Vagina (tissue), 2 donors: Measurements from ENCODE around the gene EREG. TPM values are rescaled to one million over a fixed set of nuclear protein-coding genes. Genes with fewer than 3 reads are reported as not detected.

Experiments
- DNase-seq, 2 donors: peaks; one replicate each; pipeline ENCODE4 v3.0.0-alpha.2; 2017; ENCODE audit errors: extremely low spot score in 2 of 2
- H3K27ac ChIP-seq: fragments of 200-600 bp; sonication (generic); one replicate; pipeline ENCODE4 v1.5.1; 2019
- H3K27me3 ChIP-seq: fragments of 200-600 bp; sonication (generic); one replicate; pipeline ENCODE4 v1.5.1; 2019
- H3K36me3 ChIP-seq, 2 donors: fragments of 200-600 bp; sonication (generic); one replicate each; pipeline ENCODE4 v1.5.1; 2017 to 2019
- H3K4me1 ChIP-seq: fragments of 200-600 bp; sonication (generic); one replicate; pipeline ENCODE4 v1.5.1; 2019
- H3K4me3 ChIP-seq, 2 donors: fragments of 200-600 bp; sonication (generic); 1 replicate in 1 of 2; 2 replicates in 1 of 2; pipeline ENCODE4 v1.5.1; 2016 to 2019
- H3K9me3 ChIP-seq: fragments of 200-600 bp; sonication (generic); one replicate; pipeline ENCODE4 v1.5.1; 2019
- CTCF ChIP-seq, 3 experiments: fragments of 450-650 bp in 2 of 3; fragments of 200-600 bp in 1 of 3; sonication (generic) in 1 of 3; IDR thresholded peaks; one replicate each; pipeline ENCODE4 v1.5.1; 2017 to 2019; ENCODE audit warnings: antibody characterized with exemption in 3 of 3, mild to moderate bottlenecking in 2 of 3, moderate library complexity in 2 of 3
- POLR2A ChIP-seq, 2 donors: fragments of 450-650 bp; IDR thresholded peaks; one replicate each; pipeline ENCODE4 v1.6.1; 2017; ENCODE audit warnings: antibody characterized with exemption in 2 of 2, mild to moderate bottlenecking in 2 of 2, moderate library complexity in 2 of 2
- POLR2AphosphoS5 ChIP-seq, 2 donors: sonication (generic); formaldehyde crosslinking; IDR thresholded peaks; one replicate each; pipeline ENCODE4 v1.9.0; 2017; ENCODE audit warnings: antibody characterized with exemption in 2 of 2, mild to moderate bottlenecking in 2 of 2, low read depth in 1 of 2; ENCODE audit not compliant: insufficient read depth in 1 of 2
- intact Hi-C: fragments of 100-400 bp; cut with DNase I; formaldehyde crosslinking; loops from one replicate; pipeline ENCODE4 v1.15.1; 2023
- total RNA-seq: library from RNA; depleted of rRNA; stranded (reverse); fragments of >200 nt; gene quantifications from one replicate; pipeline ENCODE4 v1.2.3, GENCODE V29; 2016

The EREG gene
- total RNA-seq, 1 donor from 2014 or later, result 1.2 TPM

GRCh38 chr4:74385386-74385785, 20.4 kb downstream of the EREG start:
- intact Hi-C loops, result no loop called here
- no peak for DNase-seq
- TF ChIP-seq CTCF (IDR thresholded peaks at IDR 0.05) (no peak), POLR2A (IDR thresholded peaks at IDR 0.05) (no peak)

GRCh38 chr4:74386159-74386558, 21.2 kb downstream of the EREG start:
- no peaks in the 10 kb centered on the region for H3K9me3 ChIP-seq
- H3K4me3 ChIP-seq, result no peak overlapping the region
- no peak for DNase-seq
- no peak overlapping the region for H3K27ac ChIP-seq
- no peaks in the 10 kb centered on the region for H3K27me3 ChIP-seq
- H3K36me3 ChIP-seq, result no peaks in the 10 kb centered on the region
- no peaks in the 10 kb centered on the region for H3K4me1 ChIP-seq
- intact Hi-C loops, result no loop called here
- TF ChIP-seq POLR2AphosphoS5 (IDR thresholded peaks at IDR 0.05; ENCODE audit: insufficient read depth in 1 of 2, low read depth in 1 of 2) (no peak), CTCF (IDR thresholded peaks at IDR 0.05) (no peak), POLR2A (IDR thresholded peaks at IDR 0.05) (no peak)

More at GRCh38 chr4:74385386-74385785, 20.4 kb downstream of the EREG start:
- H3K4me3 ChIP-seq, result no peak overlapping the region
- no peaks in the 10 kb centered on the region for H3K4me1 ChIP-seq
- no peak overlapping the region for H3K27ac ChIP-seq
- no peaks in the 10 kb centered on the region for H3K27me3 ChIP-seq
- no peaks in the 10 kb centered on the region for H3K9me3 ChIP-seq
- H3K36me3 ChIP-seq, result no peaks in the 10 kb centered on the region

- TF ChIP-seq CTCF (IDR thresholded peaks at IDR 0.05) (no peak), POLR2A (IDR thresholded peaks at IDR 0.05) (no peak), POLR2AphosphoS5 (IDR thresholded peaks at IDR 0.05; ENCODE audit: insufficient read depth in 1 of 2, low read depth in 1 of 2) (no peak)
- intact Hi-C loops, result no loop called here
- no peaks in the 10 kb centered on the region for H3K27me3 ChIP-seq
- H3K27ac ChIP-seq, result no peak overlapping the region
- no peaks in the 10 kb centered on the region for H3K36me3 ChIP-seq
- DNase-seq, result no peak
- no peaks in the 10 kb centered on the region for H3K4me1 ChIP-seq
- no peak overlapping the region for H3K4me3 ChIP-seq
- no peaks in the 10 kb centered on the region for H3K9me3 ChIP-seq
Measured at GRCh38 chr4:74387790-74388189, 22.8 kb downstream of the EREG start.

- TF ChIP-seq POLR2AphosphoS5 (IDR thresholded peaks at IDR 0.05; ENCODE audit: insufficient read depth in 1 of 2, low read depth in 1 of 2) (no peak), POLR2A (IDR thresholded peaks at IDR 0.05) (no peak), CTCF (IDR thresholded peaks at IDR 0.05) (no peak)
- intact Hi-C loops, result no loop called here
Measured at GRCh38 chr4:74389494-74389893, 24.5 kb downstream of the EREG start.

GRCh38 chr4:74390677-74391076, 25.7 kb downstream of the EREG start:
- Histone ChIP-seq H3K27ac (no peak overlapping the region), H3K36me3 (no peaks in the 10 kb centered on the region), H3K27me3 (no peaks in the 10 kb centered on the region), H3K4me1 (no peaks in the 10 kb centered on the region), H3K9me3 (no peaks in the 10 kb centered on the region), H3K4me3 (no peak overlapping the region)
- intact Hi-C loops, result no loop called here
- no peak for DNase-seq
- TF ChIP-seq POLR2AphosphoS5 (IDR thresholded peaks at IDR 0.05; ENCODE audit: insufficient read depth in 1 of 2, low read depth in 1 of 2) (no peak), POLR2A (IDR thresholded peaks at IDR 0.05) (no peak), CTCF (IDR thresholded peaks at IDR 0.05) (no peak)

More at GRCh38 chr4:74389494-74389893, 24.5 kb downstream of the EREG start:
- Histone ChIP-seq H3K4me1 (no peaks in the 10 kb centered on the region), H3K36me3 (no peaks in the 10 kb centered on the region), H3K4me3 (no peak overlapping the region), H3K27me3 (no peaks in the 10 kb centered on the region), H3K9me3 (no peaks in the 10 kb centered on the region), H3K27ac (no peak overlapping the region)
- no peak for DNase-seq
